Glutamatergic neuron (in vitro differentiated cells): Measurements from ENCODE around the gene GTF2IRD1. TPM values are rescaled to one million over a fixed set of nuclear protein-coding genes. Genes with fewer than 3 reads are reported as not detected.

ENCODE experiments used
- DNase-seq: peaks from one replicate; pipeline ENCODE4 v3.0.0; 2022
- H3K27ac Mint-ChIP-seq: one replicate; pipeline ENCODE4 v1.8.0; 2020; ENCODE audit warnings: mild to moderate bottlenecking, mixed read lengths, inconsistent platforms; ENCODE audit not compliant: unreplicated experiment
- H3K27me3 Mint-ChIP-seq: one replicate; pipeline ENCODE4 v1.8.0; 2020; ENCODE audit warnings: mild to moderate bottlenecking, moderate library complexity, mixed read lengths, inconsistent platforms; ENCODE audit not compliant: unreplicated experiment
- H3K36me3 Mint-ChIP-seq: one replicate; pipeline ENCODE4 v1.8.0; 2020; ENCODE audit warnings: mild to moderate bottlenecking, mixed read lengths, inconsistent platforms; ENCODE audit not compliant: unreplicated experiment
- H3K4me1 Mint-ChIP-seq: one replicate; pipeline ENCODE4 v1.8.0; 2020; ENCODE audit warnings: mild to moderate bottlenecking, low read depth, mixed read lengths, inconsistent platforms; ENCODE audit not compliant: unreplicated experiment
- H3K4me3 Mint-ChIP-seq: one replicate; pipeline ENCODE4 v1.8.0; 2020; ENCODE audit warnings: mild to moderate bottlenecking, mixed read lengths, inconsistent platforms; ENCODE audit not compliant: unreplicated experiment
- H3K9me3 Mint-ChIP-seq: one replicate; pipeline ENCODE4 v1.8.0; 2020; ENCODE audit warnings: mild to moderate bottlenecking, moderate library complexity, mixed read lengths, inconsistent platforms; ENCODE audit not compliant: unreplicated experiment
- CTCF ChIP-seq: fragments of 200-600 bp; sonication (generic); IDR thresholded peaks from one replicate; pipeline ENCODE4 v1.5.0; 2021; ENCODE audit not compliant: partially characterized antibody, unreplicated experiment
- total RNA-seq: library from RNA; stranded (reverse); fragmentation: NEBNext Ultra II Directional; extraction: Animal tissue kit (Norgen Biotek cat#: 25700); gene quantifications from one replicate; pipeline ENCODE4 v1.2.1, GENCODE V29; 2021; ENCODE audit not compliant: unreplicated experiment

The GTF2IRD1 gene
- total RNA-seq, 1 donor from 2014 or later: 59.4 TPM

- Mint-ChIP-seq H3K4me3 (no peak overlapping the region), H3K27ac (no peak overlapping the region), H3K36me3 (no peaks in the 10 kb centered on the region), H3K27me3 (no peaks in the 10 kb centered on the region), H3K4me1 (peaks cover 12% of the 10 kb centered on the region), H3K9me3 (peaks cover 1% of the 10 kb centered on the region)
- TF ChIP-seq CTCF: no peak
- DNase-seq: no peak
These were observed 27.2 kb downstream of the GTF2IRD1 start for GRCh38 chr7:74480861-74481417.

GRCh38 chr7:74481458-74482196 is 27.9 kb downstream of the GTF2IRD1 start:
- Mint-ChIP-seq H3K36me3 (no peaks in the 10 kb centered on the region), H3K27ac (no peak overlapping the region), H3K4me3 (no peak overlapping the region), H3K27me3 (peaks cover 2% of the 10 kb centered on the region), H3K4me1 (peaks cover 12% of the 10 kb centered on the region), H3K9me3 (peaks cover 1% of the 10 kb centered on the region)
- TF ChIP-seq CTCF: no peak
- no peak for DNase-seq

- Mint-ChIP-seq H3K4me1 (peaks cover 12% of the 10 kb centered on the region), H3K27ac (no peak overlapping the region), H3K9me3 (peaks cover 1% of the 10 kb centered on the region), H3K27me3 (peaks cover 2% of the 10 kb centered on the region), H3K4me3 (no peak overlapping the region), H3K36me3 (no peaks in the 10 kb centered on the region)
- no peak for DNase-seq
- TF ChIP-seq CTCF: no peak
These were observed 28.4 kb downstream of the GTF2IRD1 start for GRCh38 chr7:74482197-74482467.

GRCh38 chr7:74482629-74483401 is 29.1 kb downstream of the GTF2IRD1 start:
- no peak for DNase-seq
- Mint-ChIP-seq H3K4me1 (peaks cover 12% of the 10 kb centered on the region), H3K36me3 (no peaks in the 10 kb centered on the region), H3K9me3 (peaks cover 1% of the 10 kb centered on the region), H3K4me3 (no peak overlapping the region), H3K27me3 (peaks cover 2% of the 10 kb centered on the region), H3K27ac (no peak overlapping the region)
- no peak for TF ChIP-seq CTCF
